Bronchial epithelial cell (primary cell): ENCODE measurements around the gene ST3GAL4. TPM values are rescaled to one million over a fixed set of nuclear protein-coding genes. Genes with fewer than 3 reads are reported as not detected.
A peak's percentile ranks its signal among the peaks of the same experiment; 100 is the strongest.
"Not testable (repeated sequence)": the region's sequence is repeated elsewhere in the genome, so short reads cannot be mapped to it uniquely, and the experiment has no call there.

Experiments
- DNase-seq: peaks from one replicate; pipeline ENCODE4 v3.0.0-alpha.2; 2010; ENCODE audit warnings: low read depth
- FAIRE-seq: peaks from 2 replicates; lab custom pipeline; 2011; peaks lifted over from hg19 to GRCh38; lab: Jason Lieb, UNC
- H3K27me3 ChIP-seq: 2 replicates; pipeline ENCODE4 v1.5.1; 2011; ENCODE audit warnings: low read length; ENCODE audit not compliant: control insufficient read depth, insufficient read depth
- H3K36me3 ChIP-seq: 2 replicates; pipeline ENCODE4 v1.5.1; 2011; ENCODE audit warnings: low read length; ENCODE audit not compliant: control insufficient read depth, insufficient read depth
- H3K4me3 ChIP-seq: 2 replicates; pipeline ENCODE4 v1.5.1; 2011; ENCODE audit warnings: mild to moderate bottlenecking, low read depth, low read length, control low read depth
- total RNA-seq: library from RNA; depleted of rRNA; stranded (reverse); fragments of >200 nt; gene quantifications from 2 replicates; pipeline ENCODE4 v1.2.1, GENCODE V29; 2014
- TF ChIP-seq, protein P1 (sequence below): IDR thresholded peaks from 2 replicates; pipeline ENCODE4 v1.5.1; 2011; ENCODE audit warnings: mild to moderate bottlenecking, moderate library complexity, low read length, control low read depth, inconsistent platforms; ENCODE audit not compliant: insufficient read depth, severe bottlenecking

The ST3GAL4 gene
- total RNA-seq, 1 donor from 2014 or later = 12.4 TPM

DNA sequence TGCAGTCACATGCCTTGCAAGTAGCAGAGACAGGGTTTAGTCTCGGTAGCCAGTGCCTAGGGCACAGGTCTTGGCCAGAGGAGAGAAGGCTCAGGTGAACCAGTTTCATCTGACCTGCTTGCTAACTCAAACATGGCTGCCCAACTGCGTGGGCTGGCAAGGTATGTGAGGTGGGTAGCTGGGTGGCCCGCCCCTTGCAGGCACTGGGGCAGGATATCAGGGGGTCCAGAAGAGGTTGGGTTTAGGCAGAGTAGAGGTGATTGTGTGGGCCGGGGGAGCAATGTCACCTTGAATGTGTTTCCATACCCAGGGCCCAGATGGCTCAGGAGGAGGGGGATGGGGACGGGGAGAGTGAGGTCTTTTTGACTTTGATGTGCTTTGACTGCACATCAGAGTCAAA lies 37.7 kb downstream of the ST3GAL4 start:
- Histone ChIP-seq H3K27me3 (no peaks in the 10 kb centered on the region), H3K4me3 (no peak overlapping the region), H3K36me3 (no peaks in the 10 kb centered on the region)
- DNase-seq = no peak
- no peak for FAIRE-seq
- TF ChIP-seq, protein P1, sequence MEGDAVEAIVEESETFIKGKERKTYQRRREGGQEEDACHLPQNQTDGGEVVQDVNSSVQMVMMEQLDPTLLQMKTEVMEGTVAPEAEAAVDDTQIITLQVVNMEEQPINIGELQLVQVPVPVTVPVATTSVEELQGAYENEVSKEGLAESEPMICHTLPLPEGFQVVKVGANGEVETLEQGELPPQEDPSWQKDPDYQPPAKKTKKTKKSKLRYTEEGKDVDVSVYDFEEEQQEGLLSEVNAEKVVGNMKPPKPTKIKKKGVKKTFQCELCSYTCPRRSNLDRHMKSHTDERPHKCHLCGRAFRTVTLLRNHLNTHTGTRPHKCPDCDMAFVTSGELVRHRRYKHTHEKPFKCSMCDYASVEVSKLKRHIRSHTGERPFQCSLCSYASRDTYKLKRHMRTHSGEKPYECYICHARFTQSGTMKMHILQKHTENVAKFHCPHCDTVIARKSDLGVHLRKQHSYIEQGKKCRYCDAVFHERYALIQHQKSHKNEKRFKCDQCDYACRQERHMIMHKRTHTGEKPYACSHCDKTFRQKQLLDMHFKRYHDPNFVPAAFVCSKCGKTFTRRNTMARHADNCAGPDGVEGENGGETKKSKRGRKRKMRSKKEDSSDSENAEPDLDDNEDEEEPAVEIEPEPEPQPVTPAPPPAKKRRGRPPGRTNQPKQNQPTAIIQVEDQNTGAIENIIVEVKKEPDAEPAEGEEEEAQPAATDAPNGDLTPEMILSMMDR = no peak

GRCh38 chr11:126394036-126394435 lies 38.5 kb downstream of the ST3GAL4 start:
- no peak for DNase-seq
- no peaks in the 10 kb centered on the region for H3K36me3 ChIP-seq
- no peaks in the 10 kb centered on the region for H3K27me3 ChIP-seq
- TF ChIP-seq, protein P1 = no peak
- H3K4me3 ChIP-seq = no peak overlapping the region
- FAIRE-seq = no peak

GRCh38 chr11:126394634-126395072 lies 39.2 kb downstream of the ST3GAL4 start:
- not testable (repeated sequence) for H3K36me3 ChIP-seq, H3K27me3 ChIP-seq, H3K4me3 ChIP-seq
- FAIRE-seq = peak; percentile 7
- peak; percentile 55 for DNase-seq

DNA sequence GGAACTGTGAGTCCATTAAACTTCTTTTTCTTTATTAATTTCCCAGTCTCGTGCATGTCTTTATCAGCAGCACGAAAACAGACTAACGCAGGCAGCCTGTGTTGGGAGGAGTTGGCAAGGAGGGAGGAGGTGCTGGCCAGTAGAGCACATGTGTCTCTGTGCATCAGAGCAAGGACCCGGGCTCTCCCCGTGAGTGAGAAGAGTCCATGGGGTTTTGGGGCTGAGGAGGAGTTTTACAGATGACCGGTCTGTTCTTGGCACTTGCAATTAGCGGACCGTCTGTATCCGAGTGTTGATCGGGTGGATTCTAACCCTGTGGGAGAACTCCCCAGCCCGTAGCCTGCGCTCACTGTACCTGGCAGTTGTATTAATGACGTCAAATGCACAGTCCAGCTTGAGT lies 40.3 kb downstream of the ST3GAL4 start:
- not testable (repeated sequence) for H3K27me3 ChIP-seq, H3K36me3 ChIP-seq, DNase-seq, H3K4me3 ChIP-seq
- FAIRE-seq = peak; percentile 84

DNA sequence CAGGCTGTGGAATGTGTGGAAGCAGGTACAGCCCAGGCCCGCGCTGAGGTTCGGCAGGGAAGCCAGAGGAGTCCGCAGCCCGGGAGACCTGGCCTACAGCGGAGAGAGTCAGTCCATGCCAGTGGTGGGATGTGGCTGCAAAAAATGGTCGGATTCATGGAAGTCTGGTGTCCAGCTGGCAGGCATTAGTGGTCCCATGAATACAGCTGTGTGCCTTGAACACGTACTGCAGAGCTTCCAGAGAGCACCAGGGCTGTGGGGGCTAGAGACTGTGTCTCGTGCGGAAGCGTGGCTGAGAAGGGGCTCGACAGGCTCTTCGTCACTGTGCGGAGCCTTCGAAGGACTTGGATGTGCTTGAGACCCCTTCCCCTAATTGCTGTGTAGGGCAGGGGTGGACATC lies 40.8 kb downstream of the ST3GAL4 start:
- DNase-seq, H3K27me3 ChIP-seq, FAIRE-seq, H3K36me3 ChIP-seq, H3K4me3 ChIP-seq: not testable (repeated sequence)

- Histone ChIP-seq H3K36me3 (no peaks in the 10 kb centered on the region), H3K4me3 (no peak overlapping the region), H3K27me3 (no peaks in the 10 kb centered on the region)
- no peak for FAIRE-seq
- no peak for DNase-seq
- TF ChIP-seq, protein P1 = no peak
These were observed 41.5 kb downstream of the ST3GAL4 start for GRCh38 chr11:126396965-126397364.

- no peak for DNase-seq
- TF ChIP-seq, protein P1 = no peak
- Histone ChIP-seq H3K36me3 (no peaks in the 10 kb centered on the region), H3K4me3 (no peak overlapping the region), H3K27me3 (no peaks in the 10 kb centered on the region)
- no peak for FAIRE-seq
These were observed 42.8 kb downstream of the ST3GAL4 start for GRCh38 chr11:126398296-126398695.
